SK-N-SH treated with all-trans-retinoic acid at 6 μM for 48 hours (cell line): ENCODE data around the gene GINM1.

Source experiments
- ISL1 ChIP-seq: fragments of 250-450 bp; sonication (Bioruptor Pico); IDR thresholded peaks from 2 replicates; pipeline ENCODE4 v2.1.2; 2022; ENCODE audit warnings: mild to moderate bottlenecking, moderate library complexity
- PPARA ChIP-seq: fragments of 250-450 bp; sonication (Bioruptor Pico); IDR thresholded peaks from 2 replicates; pipeline ENCODE4 v1.5.0; 2020; ENCODE audit warnings: mild to moderate bottlenecking, borderline replicate concordance
- RARB ChIP-seq: fragments of 250-450 bp; sonication (Bioruptor Pico); IDR thresholded peaks from 2 replicates; pipeline ENCODE4 v1.8.0; 2021; ENCODE audit warnings: mild to moderate bottlenecking, moderate library complexity
- ZFP3 ChIP-seq: fragments of 250-450 bp; sonication (Bioruptor Pico); IDR thresholded peaks from 2 replicates; pipeline ENCODE4 v1.5.0; 2020; ENCODE audit warnings: mild to moderate bottlenecking, moderate library complexity
- ZFP30 ChIP-seq: fragments of 450-650 bp; formaldehyde crosslinking; IDR thresholded peaks from 2 replicates; pipeline ENCODE4 v1.5.0; 2022; ENCODE audit warnings: mild to moderate bottlenecking, moderate library complexity
- ZNF70 ChIP-seq: fragments of 450-650 bp; formaldehyde crosslinking; IDR thresholded peaks from 2 replicates; pipeline ENCODE4 v1.5.0; 2020; ENCODE audit warnings: mild to moderate bottlenecking, moderate library complexity
- ZNF8 ChIP-seq: fragments of 450-650 bp; formaldehyde crosslinking; IDR thresholded peaks from 2 replicates; pipeline ENCODE4 v1.5.0; 2020; ENCODE audit warnings: mild to moderate bottlenecking, moderate library complexity
- TF ChIP-seq, protein P1 (sequence below): fragments of 250-450 bp; sonication (Bioruptor Pico); IDR thresholded peaks from 2 replicates; pipeline ENCODE4 v1.5.1; 2020; ENCODE audit warnings: low read depth, mild to moderate bottlenecking, moderate library complexity
- TF ChIP-seq, protein P2 (sequence below): fragments of 250-450 bp; sonication (Bioruptor Pico); IDR thresholded peaks from 2 replicates; pipeline ENCODE4 v1.8.0; 2020; ENCODE audit warnings: mild to moderate bottlenecking, moderate library complexity, borderline replicate concordance
- TF ChIP-seq, protein P3 (sequence below): fragments of 250-450 bp; sonication (Bioruptor Pico); IDR thresholded peaks from 2 replicates; pipeline ENCODE4 v1.5.1; 2021; ENCODE audit warnings: mild to moderate bottlenecking, moderate library complexity
- TF ChIP-seq, protein P4 (sequence below): fragments of 250-450 bp; sonication (Bioruptor Pico); IDR thresholded peaks from 2 replicates; pipeline ENCODE4 v1.5.0; 2020; ENCODE audit warnings: mild to moderate bottlenecking, moderate library complexity
- TF ChIP-seq, protein P5 (sequence below): fragments of 250-450 bp; sonication (Bioruptor Pico); IDR thresholded peaks from 2 replicates; pipeline ENCODE4 v1.8.0; 2021; ENCODE audit warnings: low read depth, mild to moderate bottlenecking, moderate library complexity, borderline replicate concordance

DNA sequence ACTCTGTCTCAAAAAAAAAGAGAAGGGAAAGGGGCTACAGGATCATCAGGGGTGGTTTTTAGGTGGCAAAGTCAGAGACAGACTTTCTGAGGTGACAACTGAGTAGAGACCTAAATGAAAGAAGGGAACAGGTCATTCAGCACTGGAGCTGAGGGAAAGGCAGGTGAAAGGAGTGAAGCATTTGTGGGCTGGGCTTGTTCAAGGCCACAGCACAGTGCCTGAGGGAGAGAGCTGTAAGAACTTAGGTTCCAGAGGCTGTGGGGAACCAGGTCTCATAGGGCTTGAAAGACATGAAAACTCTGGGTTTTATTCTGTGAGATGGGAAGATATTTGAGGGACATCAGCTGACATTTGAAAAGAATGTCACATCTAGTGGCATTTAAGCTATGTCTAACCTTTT is 61.5 kb downstream of the GINM1 start:
- no peak for TF ChIP-seq ZNF70 (CRISPR knock-in tag)
- TF ChIP-seq, protein P1, sequence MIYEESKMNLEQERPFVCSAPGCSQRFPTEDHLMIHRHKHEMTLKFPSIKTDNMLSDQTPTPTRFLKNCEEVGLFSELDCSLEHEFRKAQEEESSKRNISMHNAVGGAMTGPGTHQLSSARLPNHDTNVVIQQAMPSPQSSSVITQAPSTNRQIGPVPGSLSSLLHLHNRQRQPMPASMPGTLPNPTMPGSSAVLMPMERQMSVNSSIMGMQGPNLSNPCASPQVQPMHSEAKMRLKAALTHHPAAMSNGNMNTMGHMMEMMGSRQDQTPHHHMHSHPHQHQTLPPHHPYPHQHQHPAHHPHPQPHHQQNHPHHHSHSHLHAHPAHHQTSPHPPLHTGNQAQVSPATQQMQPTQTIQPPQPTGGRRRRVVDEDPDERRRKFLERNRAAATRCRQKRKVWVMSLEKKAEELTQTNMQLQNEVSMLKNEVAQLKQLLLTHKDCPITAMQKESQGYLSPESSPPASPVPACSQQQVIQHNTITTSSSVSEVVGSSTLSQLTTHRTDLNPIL (CRISPR knock-in tag), result no peak
- TF ChIP-seq, protein P2, sequence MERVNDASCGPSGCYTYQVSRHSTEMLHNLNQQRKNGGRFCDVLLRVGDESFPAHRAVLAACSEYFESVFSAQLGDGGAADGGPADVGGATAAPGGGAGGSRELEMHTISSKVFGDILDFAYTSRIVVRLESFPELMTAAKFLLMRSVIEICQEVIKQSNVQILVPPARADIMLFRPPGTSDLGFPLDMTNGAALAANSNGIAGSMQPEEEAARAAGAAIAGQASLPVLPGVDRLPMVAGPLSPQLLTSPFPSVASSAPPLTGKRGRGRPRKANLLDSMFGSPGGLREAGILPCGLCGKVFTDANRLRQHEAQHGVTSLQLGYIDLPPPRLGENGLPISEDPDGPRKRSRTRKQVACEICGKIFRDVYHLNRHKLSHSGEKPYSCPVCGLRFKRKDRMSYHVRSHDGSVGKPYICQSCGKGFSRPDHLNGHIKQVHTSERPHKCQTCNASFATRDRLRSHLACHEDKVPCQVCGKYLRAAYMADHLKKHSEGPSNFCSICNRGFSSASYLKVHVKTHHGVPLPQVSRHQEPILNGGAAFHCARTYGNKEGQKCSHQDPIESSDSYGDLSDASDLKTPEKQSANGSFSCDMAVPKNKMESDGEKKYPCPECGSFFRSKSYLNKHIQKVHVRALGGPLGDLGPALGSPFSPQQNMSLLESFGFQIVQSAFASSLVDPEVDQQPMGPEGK (CRISPR knock-in tag), result no peak
- TF ChIP-seq, protein P3, sequence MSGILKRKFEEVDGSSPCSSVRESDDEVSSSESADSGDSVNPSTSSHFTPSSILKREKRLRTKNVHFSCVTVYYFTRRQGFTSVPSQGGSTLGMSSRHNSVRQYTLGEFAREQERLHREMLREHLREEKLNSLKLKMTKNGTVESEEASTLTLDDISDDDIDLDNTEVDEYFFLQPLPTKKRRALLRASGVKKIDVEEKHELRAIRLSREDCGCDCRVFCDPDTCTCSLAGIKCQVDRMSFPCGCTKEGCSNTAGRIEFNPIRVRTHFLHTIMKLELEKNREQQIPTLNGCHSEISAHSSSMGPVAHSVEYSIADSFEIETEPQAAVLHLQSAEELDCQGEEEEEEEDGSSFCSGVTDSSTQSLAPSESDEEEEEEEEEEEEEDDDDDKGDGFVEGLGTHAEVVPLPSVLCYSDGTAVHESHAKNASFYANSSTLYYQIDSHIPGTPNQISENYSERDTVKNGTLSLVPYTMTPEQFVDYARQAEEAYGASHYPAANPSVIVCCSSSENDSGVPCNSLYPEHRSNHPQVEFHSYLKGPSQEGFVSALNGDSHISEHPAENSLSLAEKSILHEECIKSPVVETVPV (CRISPR knock-in tag), result no peak
- TF ChIP-seq, protein P4, sequence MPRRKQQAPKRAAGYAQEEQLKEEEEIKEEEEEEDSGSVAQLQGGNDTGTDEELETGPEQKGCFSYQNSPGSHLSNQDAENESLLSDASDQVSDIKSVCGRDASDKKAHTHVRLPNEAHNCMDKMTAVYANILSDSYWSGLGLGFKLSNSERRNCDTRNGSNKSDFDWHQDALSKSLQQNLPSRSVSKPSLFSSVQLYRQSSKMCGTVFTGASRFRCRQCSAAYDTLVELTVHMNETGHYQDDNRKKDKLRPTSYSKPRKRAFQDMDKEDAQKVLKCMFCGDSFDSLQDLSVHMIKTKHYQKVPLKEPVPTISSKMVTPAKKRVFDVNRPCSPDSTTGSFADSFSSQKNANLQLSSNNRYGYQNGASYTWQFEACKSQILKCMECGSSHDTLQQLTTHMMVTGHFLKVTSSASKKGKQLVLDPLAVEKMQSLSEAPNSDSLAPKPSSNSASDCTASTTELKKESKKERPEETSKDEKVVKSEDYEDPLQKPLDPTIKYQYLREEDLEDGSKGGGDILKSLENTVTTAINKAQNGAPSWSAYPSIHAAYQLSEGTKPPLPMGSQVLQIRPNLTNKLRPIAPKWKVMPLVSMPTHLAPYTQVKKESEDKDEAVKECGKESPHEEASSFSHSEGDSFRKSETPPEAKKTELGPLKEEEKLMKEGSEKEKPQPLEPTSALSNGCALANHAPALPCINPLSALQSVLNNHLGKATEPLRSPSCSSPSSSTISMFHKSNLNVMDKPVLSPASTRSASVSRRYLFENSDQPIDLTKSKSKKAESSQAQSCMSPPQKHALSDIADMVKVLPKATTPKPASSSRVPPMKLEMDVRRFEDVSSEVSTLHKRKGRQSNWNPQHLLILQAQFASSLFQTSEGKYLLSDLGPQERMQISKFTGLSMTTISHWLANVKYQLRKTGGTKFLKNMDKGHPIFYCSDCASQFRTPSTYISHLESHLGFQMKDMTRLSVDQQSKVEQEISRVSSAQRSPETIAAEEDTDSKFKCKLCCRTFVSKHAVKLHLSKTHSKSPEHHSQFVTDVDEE (CRISPR knock-in tag), result no peak
- no peak for TF ChIP-seq PPARA (CRISPR knock-in tag)
- no peak for TF ChIP-seq ZFP3 (CRISPR knock-in tag)
- TF ChIP-seq, protein P5, sequence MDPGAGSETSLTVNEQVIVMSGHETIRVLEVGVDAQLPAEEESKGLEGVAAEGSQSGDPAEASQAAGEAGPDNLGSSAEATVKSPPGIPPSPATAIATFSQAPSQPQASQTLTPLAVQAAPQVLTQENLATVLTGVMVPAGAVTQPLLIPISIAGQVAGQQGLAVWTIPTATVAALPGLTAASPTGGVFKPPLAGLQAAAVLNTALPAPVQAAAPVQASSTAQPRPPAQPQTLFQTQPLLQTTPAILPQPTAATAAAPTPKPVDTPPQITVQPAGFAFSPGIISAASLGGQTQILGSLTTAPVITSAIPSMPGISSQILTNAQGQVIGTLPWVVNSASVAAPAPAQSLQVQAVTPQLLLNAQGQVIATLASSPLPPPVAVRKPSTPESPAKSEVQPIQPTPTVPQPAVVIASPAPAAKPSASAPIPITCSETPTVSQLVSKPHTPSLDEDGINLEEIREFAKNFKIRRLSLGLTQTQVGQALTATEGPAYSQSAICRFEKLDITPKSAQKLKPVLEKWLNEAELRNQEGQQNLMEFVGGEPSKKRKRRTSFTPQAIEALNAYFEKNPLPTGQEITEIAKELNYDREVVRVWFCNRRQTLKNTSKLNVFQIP, result no peak
- TF ChIP-seq ZNF8, result no peak
- no peak for TF ChIP-seq ISL1 (CRISPR knock-in tag)
- TF ChIP-seq ZFP30 (CRISPR knock-in tag), result no peak
- TF ChIP-seq RARB, result no peak
